ENCODE results near the gene MTM1. TPM values are rescaled to one million over a fixed set of nuclear protein-coding genes. Genes with fewer than 3 reads are reported as not detected.
A peak's percentile ranks its signal among the peaks of the same experiment; 100 is the strongest.

MTM1 gene
- polyA plus RNA-seq, 1 of the 3 experiments (the other 2 are of a cell fraction), result 2.7 TPM

- ChIA-PET CTCF (interaction anchor here (1.0 to 1.3 kb wide), 3 partner anchors 9 to 14 kb away, joined by 3 to 4 read pairs (median 3); no protein-coding TSS in a partner anchor), POLR2A (no interaction called here)
- Histone ChIP-seq H3K4me2 (peak overlapping the region; percentile 35; the same call in 1 of the 2 replicates), H3K36me3 (replicated peaks in 1 of 2; ENCODE audit: control insufficient read depth in 1 of 2, insufficient read depth in 2 of 2, low read length in 1 of 2) (no peaks in the 10 kb centered on the region), H3K9me2 (no peaks in the 10 kb centered on the region), H4K20me1 (ENCODE audit: insufficient read depth) (no peaks in the 10 kb centered on the region), H3K79me2 (ENCODE audit: insufficient read depth) (peaks cover 38% of the 10 kb centered on the region), H3K27ac (ENCODE audit: low read depth in 2 of 2, low read length in 1 of 2) (no peak overlapping the region), H3K4me1 (ENCODE audit: control insufficient read depth in 1 of 2, insufficient read depth in 2 of 2, low read depth in 1 of 2, low read length in 1 of 2) (no peaks in the 10 kb centered on the region; a peak in 1 of 4 replicates), H3K9ac (no peak overlapping the region), H3K27me3 (ENCODE audit: insufficient read depth) (no peaks in the 10 kb centered on the region), H3K4me3 (ENCODE audit: low read depth in 2 of 2, low read length in 1 of 2) (no peak overlapping the region), H2AFZ (ENCODE audit: low read depth) (no peak overlapping the region), H3K9me3 (no peaks in the 10 kb centered on the region), H3F3A (replicated peaks; ENCODE audit: insufficient read depth) (no peaks in the 10 kb centered on the region)
- TF ChIP-seq EP300 (IDR thresholded peaks at IDR 0.05; ENCODE audit: borderline replicate concordance in 1 of 2, low read depth in 1 of 2, low read length in 1 of 2) (no peak), EZH2phosphoT487 (IDR thresholded peaks at IDR 0.05; ENCODE audit: borderline replicate concordance, low read depth) (no peak)
- DNase-seq, result no peak
- WGBS (ENCODE audit: low lambda C conversion rate), result 44% methylated on average over 12 of the region's 13 CpGs
Measured at GRCh38 chrX:150574559-150575418, 6.4 kb downstream of the MTM1 start.

- WGBS (ENCODE audit: low lambda C conversion rate), result 45% methylated on average over 5 of the region's 5 CpGs
Measured at GRCh38 chrX:150575419-150575814, 7.0 kb downstream of the MTM1 start.

GRCh38 chrX:150577174-150577573 lies 8.8 kb downstream of the MTM1 start:
- WGBS (ENCODE audit: low lambda C conversion rate), result 33% methylated on average over 1 of the region's 1 CpG
- Histone ChIP-seq H3K27me3 (ENCODE audit: insufficient read depth) (no peaks in the 10 kb centered on the region), H3K4me2 (no peak overlapping the region), H3K27ac (ENCODE audit: low read depth in 2 of 2, low read length in 1 of 2) (no peak overlapping the region), H3K9me2 (no peaks in the 10 kb centered on the region), H3K9ac (no peak overlapping the region), H3K79me2 (ENCODE audit: insufficient read depth) (peaks cover 33% of the 10 kb centered on the region), H3F3A (replicated peaks; ENCODE audit: insufficient read depth) (peaks cover 7% of the 10 kb centered on the region), H3K9me3 (no peaks in the 10 kb centered on the region), H2AFZ (ENCODE audit: low read depth) (no peak overlapping the region), H4K20me1 (ENCODE audit: insufficient read depth) (no peaks in the 10 kb centered on the region), H3K36me3 (replicated peaks in 1 of 2; ENCODE audit: control insufficient read depth in 1 of 2, insufficient read depth in 2 of 2, low read length in 1 of 2) (no peaks in the 10 kb centered on the region), H3K4me3 (ENCODE audit: low read depth in 2 of 2, low read length in 1 of 2) (no peak overlapping the region), H3K4me1 (ENCODE audit: control insufficient read depth in 1 of 2, insufficient read depth in 2 of 2, low read depth in 1 of 2, low read length in 1 of 2) (no peaks in the 10 kb centered on the region; a peak in 1 of 4 replicates)
- ChIA-PET POLR2A (no interaction called here), CTCF (no interaction called here)
- TF ChIP-seq RCOR1 (IDR thresholded peaks at IDR 0.05; ENCODE audit: low read length) (no peak), SIN3A (IDR thresholded peaks at IDR 0.05; ENCODE audit: borderline replicate concordance, low read depth, low read length) (no peak), TEAD4 (IDR thresholded peaks at IDR 0.05; ENCODE audit: borderline replicate concordance, insufficient read depth) (no peak), FOXM1 (IDR thresholded peaks at IDR 0.05; ENCODE audit: low read depth) (no peak), IRF3 (IDR thresholded peaks at IDR 0.05; ENCODE audit: low read depth, low read length) (no peak), POLR2AphosphoS5 (IDR thresholded peaks at IDR 0.05; ENCODE audit: low read depth, low read length) (no peak)
- no peak for DNase-seq

More at GRCh38 chrX:150575419-150575814, 7.0 kb downstream of the MTM1 start:
- H3K79me2 ChIP-seq (ENCODE audit: insufficient read depth), result peaks cover 38% of the 10 kb centered on the region
- no peak overlapping the region for H2AFZ ChIP-seq (ENCODE audit: low read depth)
- no peak overlapping the region for H3K27ac ChIP-seq (ENCODE audit: low read depth in 2 of 2, low read length in 1 of 2)
- H3F3A ChIP-seq (replicated peaks; ENCODE audit: insufficient read depth), result no peaks in the 10 kb centered on the region
- H3K4me2 ChIP-seq, result peak overlapping the region; percentile 35; the same call in 1 of the 2 replicates
- ChIA-PET POLR2A (no interaction called here), CTCF (interaction anchor here (1.0 kb wide), 1 partner anchor 13 kb away, joined by 3 read pairs; no protein-coding TSS in a partner anchor)
- H3K4me1 ChIP-seq (ENCODE audit: control insufficient read depth in 1 of 2, insufficient read depth in 2 of 2, low read depth in 1 of 2, low read length in 1 of 2), result no peaks in the 10 kb centered on the region; a peak in 1 of 4 replicates
- no peaks in the 10 kb centered on the region for H3K36me3 ChIP-seq (replicated peaks in 1 of 2; ENCODE audit: control insufficient read depth in 1 of 2, insufficient read depth in 2 of 2, low read length in 1 of 2)
- H3K4me3 ChIP-seq (ENCODE audit: low read depth in 2 of 2, low read length in 1 of 2), result no peak overlapping the region
- H4K20me1 ChIP-seq (ENCODE audit: insufficient read depth), result no peaks in the 10 kb centered on the region
- no peak overlapping the region for H3K9ac ChIP-seq
- no peaks in the 10 kb centered on the region for H3K9me2 ChIP-seq
- no peak for DNase-seq
- H3K9me3 ChIP-seq, result no peaks in the 10 kb centered on the region
- no peaks in the 10 kb centered on the region for H3K27me3 ChIP-seq (ENCODE audit: insufficient read depth)
- TF ChIP-seq NFIC (IDR thresholded peaks at IDR 0.05; ENCODE audit: borderline replicate concordance), result no peak
